Neuronal stem cell (in vitro differentiated cells): Measurements from ENCODE around the gene CCNJ.
A peak's percentile ranks its signal among the peaks of the same experiment; 100 is the strongest.

Source experiments
- DNase-seq: peaks from one replicate; pipeline ENCODE4 v3.0.0-alpha.2; 2013; ENCODE audit warnings: low spot score
- H2AFZ ChIP-seq: one replicate; pipeline ENCODE4 v1.6.1; 2013; ENCODE audit warnings: mild to moderate bottlenecking, low read length, inconsistent platforms
- H2AK5ac ChIP-seq: 2 replicates; pipeline ENCODE4 v1.6.1; 2013; ENCODE audit warnings: low read depth, mild to moderate bottlenecking, inconsistent platforms, low read length, moderate library complexity, mixed read lengths
- H2BK120ac ChIP-seq: 2 replicates; pipeline ENCODE4 v1.6.1; 2013; ENCODE audit warnings: low read depth, mild to moderate bottlenecking, inconsistent platforms, low read length, moderate library complexity, mixed read lengths
- H2BK12ac ChIP-seq: one replicate; pipeline ENCODE4 v1.6.1; 2013; ENCODE audit warnings: low read length, inconsistent platforms
- H2BK15ac ChIP-seq: 2 replicates; pipeline ENCODE4 v1.6.1; 2013; ENCODE audit warnings: mild to moderate bottlenecking, low read length, inconsistent platforms, mixed read lengths
- H2BK5ac ChIP-seq: one replicate; pipeline ENCODE4 v1.6.1; 2013; ENCODE audit warnings: inconsistent platforms, mild to moderate bottlenecking, low read length, moderate library complexity
- H3K14ac ChIP-seq: one replicate; pipeline ENCODE4 v1.6.1; 2013; ENCODE audit warnings: low read length, inconsistent platforms
- H3K18ac ChIP-seq: 2 replicates; pipeline ENCODE4 v1.6.1; 2013; ENCODE audit warnings: low read length, inconsistent platforms
- H3K23ac ChIP-seq: 2 replicates; pipeline ENCODE4 v1.6.1; 2013; ENCODE audit warnings: low read depth, mild to moderate bottlenecking, mixed read lengths, low read length, inconsistent platforms; ENCODE audit not compliant: poor library complexity
- H3K27ac ChIP-seq: replicated peaks from 3 replicates; pipeline ENCODE4 v1.5.1; 2013; ENCODE audit warnings: low read length, inconsistent platforms
- H3K27me3 ChIP-seq, 3 experiments: 2 replicates each; pipeline ENCODE4 v1.6.1; 2013; ENCODE audit warnings: low read length in 3 of 3, mild to moderate bottlenecking in 2 of 3, inconsistent platforms in 1 of 3, low read depth in 1 of 3, mixed read lengths in 1 of 3, moderate library complexity in 1 of 3; ENCODE audit not compliant: control insufficient read depth in 3 of 3, insufficient read depth in 3 of 3
- H3K36me3 ChIP-seq, 2 donors: replicated peaks in 1 of 2; 2 replicates each; pipeline ENCODE4 v1.6.1; 2013; ENCODE audit warnings: low read length in 2 of 2; ENCODE audit not compliant: control insufficient read depth in 2 of 2, insufficient read depth in 2 of 2
- H3K4ac ChIP-seq: 2 replicates; pipeline ENCODE4 v1.6.1; 2013; ENCODE audit warnings: inconsistent platforms, mild to moderate bottlenecking, low read length, moderate library complexity
- H3K4me1 ChIP-seq, 2 donors: 1 replicate in 1 of 2; 2 replicates in 1 of 2; pipeline ENCODE4 v1.6.1; 2013; ENCODE audit warnings: low read length in 2 of 2, low read depth in 1 of 2; ENCODE audit not compliant: control insufficient read depth in 2 of 2, insufficient read depth in 1 of 2
- H3K4me2 ChIP-seq: one replicate; pipeline ENCODE4 v1.6.1; 2013; ENCODE audit warnings: mild to moderate bottlenecking, low read length, inconsistent platforms; ENCODE audit not compliant: insufficient read depth, poor library complexity, severe bottlenecking
- H3K4me3 ChIP-seq, 2 donors: 2 replicates each; pipeline ENCODE4 v1.5.1; 2013; ENCODE audit warnings: low read length in 2 of 2, mild to moderate bottlenecking in 2 of 2, inconsistent platforms in 1 of 2, moderate library complexity in 1 of 2
- H3K79me1 ChIP-seq: one replicate; pipeline ENCODE4 v1.6.1; 2013; ENCODE audit warnings: low read depth, mild to moderate bottlenecking, inconsistent platforms, low read length, moderate library complexity
- H3K9ac ChIP-seq: one replicate; pipeline ENCODE4 v1.6.1; 2013; ENCODE audit warnings: mild to moderate bottlenecking, low read depth, low read length, inconsistent platforms; ENCODE audit not compliant: poor library complexity
- H3K9me3 ChIP-seq, 2 donors: replicated peaks in 1 of 2; 2 replicates each; pipeline versions ENCODE3 to v1.6.1; 2013; ENCODE audit warnings: low read length in 2 of 2, mild to moderate bottlenecking in 2 of 2, inconsistent platforms in 1 of 2, low read depth in 1 of 2, mixed read lengths in 1 of 2, moderate library complexity in 1 of 2; ENCODE audit not compliant: control insufficient read depth in 2 of 2, insufficient read depth in 1 of 2
- H4K8ac ChIP-seq: one replicate; pipeline ENCODE4 v1.6.1; 2013; ENCODE audit warnings: low read depth, mild to moderate bottlenecking, inconsistent platforms, low read length, moderate library complexity
- H4K91ac ChIP-seq: one replicate; pipeline ENCODE4 v1.6.1; 2013; ENCODE audit warnings: low read length, low read depth, mild to moderate bottlenecking, inconsistent platforms; ENCODE audit not compliant: poor library complexity
- WGBS, 2 donors: extraction: QIAGEN DNeasy Blood & Tissue Kit; methylation state at CpG; one replicate each; pipeline ENCODE4 v1.1.7; 2013; ENCODE audit warnings: missing lambda C conversion rate in 2 of 2, mixed read lengths in 1 of 2; ENCODE audit not compliant: insufficient read length in 2 of 2, insufficient replicate concordance in 1 of 2; ENCODE audit errors: extremely low coverage in 2 of 2; 5-methylcytosine and 5-hydroxymethylcytosine counted together

Gene CCNJ

DNA sequence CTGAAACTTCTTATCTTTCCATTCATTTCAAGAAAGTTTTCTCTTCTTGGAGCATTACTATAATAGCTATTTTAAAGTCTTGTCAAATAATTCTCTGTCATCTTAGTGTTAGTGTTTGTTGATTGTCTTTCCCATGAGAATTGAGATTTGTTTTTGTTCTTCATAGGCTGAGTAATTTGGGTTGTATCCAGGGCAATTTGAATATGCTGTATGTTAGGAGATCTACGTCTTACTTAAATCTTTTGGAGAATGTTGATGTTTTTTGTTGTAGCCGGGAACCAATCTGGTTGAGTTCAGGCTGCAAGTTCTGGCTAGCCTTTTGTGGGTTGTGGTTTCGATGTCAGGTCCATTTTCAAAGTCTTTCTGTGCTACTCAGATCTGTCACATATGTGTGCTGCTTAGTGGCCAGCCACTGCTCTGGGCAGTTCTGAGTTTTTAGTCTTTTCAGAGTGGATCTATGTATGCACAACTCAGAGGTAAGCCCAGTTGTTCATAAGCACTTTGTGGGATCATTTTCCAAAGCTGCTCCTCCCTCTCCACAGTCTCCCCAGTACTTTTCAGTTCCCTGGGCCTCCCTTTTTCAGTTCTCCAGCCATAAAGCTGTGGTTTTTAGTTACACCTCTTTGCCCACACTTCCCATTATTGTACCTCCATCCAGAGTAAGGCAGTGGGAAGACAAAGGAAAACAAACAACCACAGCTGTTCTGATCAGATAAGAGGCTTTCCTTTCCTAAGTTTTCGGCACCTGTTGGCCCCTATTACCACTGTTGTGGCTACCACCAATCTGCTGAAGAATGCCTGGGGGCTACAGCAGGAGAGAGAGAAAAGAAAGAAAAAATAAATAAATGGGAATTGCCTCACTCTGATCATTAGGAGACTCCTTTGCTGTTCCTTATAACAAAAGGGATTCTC, 4.7 kb upstream of the CCNJ start:
- H4K91ac ChIP-seq: no peak overlapping the region
- peaks cover 0 to 7% (median 0%) of the 10 kb centered on the region in 3 experiments for H3K27me3 ChIP-seq
- H3K36me3 ChIP-seq: no peaks in the 10 kb centered on the region
- no peak overlapping the region for H2BK15ac ChIP-seq
- no peak overlapping the region for H2AFZ ChIP-seq
- H3K18ac ChIP-seq: no peak overlapping the region
- no peak overlapping the region for H2BK120ac ChIP-seq
- H2AK5ac ChIP-seq: no peak overlapping the region
- DNase-seq: no peak
- no peak overlapping the region for H3K27ac ChIP-seq
- H3K4me2 ChIP-seq: no peak overlapping the region
- no peak overlapping the region for H3K9ac ChIP-seq
- no peak overlapping the region for H3K4me3 ChIP-seq
- no peaks in the 10 kb centered on the region for H3K79me1 ChIP-seq
- peaks cover 2% of the 10 kb centered on the region in 2 donors for H3K4me1 ChIP-seq
- H3K4ac ChIP-seq: no peak overlapping the region
- no peak overlapping the region for H2BK12ac ChIP-seq
- H4K8ac ChIP-seq: no peak overlapping the region
- H3K23ac ChIP-seq: no peak overlapping the region
- H3K14ac ChIP-seq: no peak overlapping the region
- no CpG with 5 or more reads among the region's 4 CpGs for WGBS, 2 donors
- H3K9me3 ChIP-seq: no peaks in the 10 kb centered on the region
- H2BK5ac ChIP-seq: no peak overlapping the region

DNA sequence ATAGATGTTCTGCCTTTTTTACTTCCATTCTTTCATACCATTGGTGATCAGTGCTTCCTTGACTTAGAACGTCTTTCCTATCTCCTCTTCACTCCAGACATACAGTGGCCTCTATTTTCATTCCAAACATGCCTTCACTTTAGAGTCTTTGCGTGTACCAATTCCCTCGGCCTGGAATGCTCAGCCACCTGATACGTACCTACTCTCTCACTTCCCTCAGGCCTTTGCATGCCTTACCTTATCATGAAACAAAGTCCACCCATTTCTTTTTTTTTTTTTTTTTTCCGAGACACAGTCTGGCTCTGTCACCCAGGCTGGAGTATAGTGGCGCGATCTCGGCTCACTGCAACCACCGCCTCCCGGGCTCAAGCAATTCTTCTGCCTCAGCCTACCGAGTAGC, 2.2 kb upstream of the CCNJ start:
- H2BK15ac ChIP-seq: no peak overlapping the region
- H3K14ac ChIP-seq: no peak overlapping the region
- no peak overlapping the region for H2BK12ac ChIP-seq
- no peak overlapping the region for H3K23ac ChIP-seq
- H3K9me3 ChIP-seq: no peaks in the 10 kb centered on the region
- H3K79me1 ChIP-seq: no peaks in the 10 kb centered on the region
- no CpG with 5 or more reads among the region's 11 CpGs for WGBS, 2 donors
- peaks cover 4 to 6% of the 10 kb centered on the region in 2 donors for H3K4me1 ChIP-seq
- no peak overlapping the region for H3K4ac ChIP-seq
- H3K4me3 ChIP-seq: no peak overlapping the region
- no peak for DNase-seq
- H3K36me3 ChIP-seq: peaks cover 0 to 11% of the 10 kb centered on the region in 2 donors
- no peak overlapping the region for H2AFZ ChIP-seq
- H3K4me2 ChIP-seq: no peak overlapping the region
- H2AK5ac ChIP-seq: no peak overlapping the region
- H3K9ac ChIP-seq: no peak overlapping the region
- H4K8ac ChIP-seq: no peak overlapping the region
- H4K91ac ChIP-seq: no peak overlapping the region
- H3K27me3 ChIP-seq: no peaks in the 10 kb centered on the region
- no peak overlapping the region for H3K27ac ChIP-seq
- H2BK120ac ChIP-seq: no peak overlapping the region
- H2BK5ac ChIP-seq: no peak overlapping the region
- H3K18ac ChIP-seq: no peak overlapping the region

DNA sequence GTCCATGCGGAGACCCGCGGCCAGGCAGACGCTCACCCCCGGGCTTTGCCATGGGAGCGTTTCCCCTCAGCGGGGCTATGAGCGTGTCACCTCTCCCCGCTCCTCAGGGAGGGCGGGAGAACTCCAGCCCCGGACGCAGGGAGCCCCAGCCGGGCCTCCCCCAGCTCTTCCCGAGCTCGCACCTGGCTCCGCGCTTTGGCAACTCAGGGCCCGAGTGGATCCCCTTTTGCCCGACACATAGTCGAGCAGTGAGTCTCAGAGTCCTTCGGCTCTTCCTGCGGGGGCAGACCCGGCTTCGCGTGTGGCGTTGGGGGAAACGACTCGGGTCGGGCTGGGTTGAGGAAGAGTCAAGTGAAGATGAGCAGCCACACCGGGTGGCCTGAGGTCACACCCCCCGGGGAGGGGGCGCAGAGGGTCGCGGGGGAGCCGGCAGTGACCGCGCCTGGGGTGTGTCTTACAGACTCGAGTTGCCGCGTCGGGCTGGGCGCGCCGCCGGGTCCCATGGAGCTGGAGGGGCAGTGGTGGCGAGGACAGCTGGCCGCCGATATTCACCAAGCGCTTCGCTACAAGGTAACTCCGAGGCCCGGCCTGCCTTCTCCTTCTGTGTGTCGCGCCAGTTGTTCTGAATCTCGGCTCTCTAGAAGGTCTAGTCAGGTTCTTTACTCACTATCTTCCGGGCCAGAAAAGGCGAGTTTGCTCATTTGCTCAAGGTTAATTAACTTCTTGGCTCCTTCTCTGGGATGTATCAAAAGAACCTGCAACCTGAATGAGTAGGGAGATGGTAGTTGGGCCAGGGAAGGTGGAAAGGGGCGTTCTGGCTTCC, 721 bp downstream of the CCNJ start:
- H3K9me3 ChIP-seq: peaks cover 0 to 5% of the 10 kb centered on the region in 2 donors
- peak overlapping the region; percentile 93 for H3K9ac ChIP-seq
- peak overlapping the region; percentile 83 for H3K27ac ChIP-seq
- peak overlapping the region; percentile 92 for H4K91ac ChIP-seq
- no CpG with 5 or more reads among the region's 58 CpGs for WGBS, 2 donors
- H3K4me3 ChIP-seq: peak overlapping the region; percentile 86 to 99
- no peak overlapping the region for H2BK12ac ChIP-seq
- H3K4me2 ChIP-seq: peak overlapping the region; percentile 68
- no peak overlapping the region for H4K8ac ChIP-seq
- H3K79me1 ChIP-seq: no peaks in the 10 kb centered on the region
- H2AFZ ChIP-seq: peak overlapping the region; percentile 97
- peak overlapping the region; percentile 92 for H2AK5ac ChIP-seq
- peaks cover 4 to 7% of the 10 kb centered on the region in 2 donors for H3K4me1 ChIP-seq
- peak overlapping the region; percentile 66 for H3K4ac ChIP-seq
- H3K36me3 ChIP-seq: peaks cover 2 to 41% of the 10 kb centered on the region in 2 donors
- peak overlapping the region; percentile 98 for H3K14ac ChIP-seq
- no peaks in the 10 kb centered on the region for H3K27me3 ChIP-seq
- peak overlapping the region; percentile 89 for H2BK5ac ChIP-seq
- peak overlapping the region; percentile 97 for H3K18ac ChIP-seq
- H2BK120ac ChIP-seq: peak overlapping the region; percentile 95
- peak; percentile 50 for DNase-seq
- H2BK15ac ChIP-seq: no peak overlapping the region
- peak overlapping the region; percentile 81 for H3K23ac ChIP-seq

GRCh38 chr10:96044736-96045135, 1.4 kb downstream of the CCNJ start:
- H2BK12ac ChIP-seq: no peak overlapping the region
- no peak overlapping the region for H4K8ac ChIP-seq
- no peak overlapping the region for H2BK15ac ChIP-seq
- H3K36me3 ChIP-seq: peaks cover 2 to 47% of the 10 kb centered on the region in 2 donors
- DNase-seq: no peak
- H3K14ac ChIP-seq: no peak overlapping the region
- H2AFZ ChIP-seq: peak overlapping the region; percentile 97
- H3K23ac ChIP-seq: no peak overlapping the region
- H2BK120ac ChIP-seq: no peak overlapping the region
- H3K4me1 ChIP-seq: peaks cover 4 to 7% of the 10 kb centered on the region in 2 donors
- no peak overlapping the region for H3K9ac ChIP-seq
- H3K4me2 ChIP-seq: peak overlapping the region; percentile 68
- H3K27ac ChIP-seq: no peak overlapping the region
- H2AK5ac ChIP-seq: no peak overlapping the region
- H2BK5ac ChIP-seq: no peak overlapping the region
- no peaks in the 10 kb centered on the region for H3K79me1 ChIP-seq
- H3K9me3 ChIP-seq: peaks cover 0 to 5% of the 10 kb centered on the region in 2 donors
- no peak overlapping the region for H4K91ac ChIP-seq
- no peaks in the 10 kb centered on the region for H3K27me3 ChIP-seq
- H3K4ac ChIP-seq: no peak overlapping the region
- no CpG with 5 or more reads among the region's 8 CpGs for WGBS, 2 donors
- peak overlapping the region; percentile 86 to 99 for H3K4me3 ChIP-seq
- no peak overlapping the region for H3K18ac ChIP-seq
